ENCODE data around the gene INTS11. TPM values are rescaled to one million over a fixed set of nuclear protein-coding genes. Genes with fewer than 3 reads are reported as not detected.

INTS11 gene
- total and polyA plus RNA-seq, 10 of the 15 experiments (the other 5 are each of a cell fraction or from before 2014, with no cell fraction given), result 2.5 to 117 (median 77.7) TPM

- TF ChIP-seq WRNIP1 (IDR thresholded peaks at IDR 0.05; ENCODE audit: borderline replicate concordance, low read depth, low read length) (no peak), SUZ12 (IDR thresholded peaks at IDR 0.05; ENCODE audit: unreplicated experiment) (no peak), BCL3 (IDR thresholded peaks at IDR 0.05; ENCODE audit: borderline replicate concordance, insufficient read depth, low read depth, low read length, poor library complexity, severe bottlenecking) (no peak), HDAC2 (IDR thresholded peaks at IDR 0.05) (no peak), TCF3 (IDR thresholded peaks at IDR 0.05; ENCODE audit: borderline replicate concordance, insufficient read depth, low read depth, low read length) (no peak), CREB1 (IDR thresholded peaks at IDR 0.05; ENCODE audit: low read depth) (peak; percentile 66), CTCF (IDR thresholded peaks at IDR 0.05 in 2 of 3, conservative IDR thresholded peaks at IDR 0.05 in 1 of 3; ENCODE audit: control insufficient read depth in 2 of 3, extremely low read depth in 1 of 3, insufficient read depth in 1 of 3, low read depth in 3 of 3, low read length in 3 of 3) (no peak), CEBPB (IDR thresholded peaks at IDR 0.05; ENCODE audit: borderline replicate concordance in 1 of 2, low read depth in 2 of 2, low read length in 2 of 2) (peak in 1 of 2 experiments; percentile 85; a peak in 2 of 4 replicates), EED (IDR thresholded peaks at IDR 0.05; ENCODE audit: low read depth) (no peak), RUNX3 (IDR thresholded peaks at IDR 0.05; ENCODE audit: low read length) (peak; percentile 56), NKRF (conservative IDR thresholded peaks at IDR 0.05) (peak; percentile 39), BCLAF1 (IDR thresholded peaks at IDR 0.05) (no peak), ZSCAN29 (IDR thresholded peaks at IDR 0.05) (no peak), JUNB (IDR thresholded peaks at IDR 0.05) (peak; percentile 89), ZNF217 (IDR thresholded peaks at IDR 0.05) (no peak; the same call in 1 of the 2 replicates), PML (IDR thresholded peaks at IDR 0.05; ENCODE audit: low read length) (no peak; the same call in 1 of the 2 replicates), CBX5 (IDR thresholded peaks at IDR 0.05; ENCODE audit: low read depth) (no peak), CHD1 (IDR thresholded peaks at IDR 0.05; ENCODE audit: low read depth, low read length) (no peak), SUPT20H (IDR thresholded peaks at IDR 0.05; ENCODE audit: borderline replicate concordance, control insufficient read depth, low read depth, low read length) (peak; percentile 37; the same call in 1 of the 2 replicates), SIN3A (IDR thresholded peaks at IDR 0.05; ENCODE audit: low read depth, low read length) (peak; percentile 90)
Measured at GRCh38 chr1:1307923-1308755, 16.3 kb downstream of the INTS11 start, which contains the start of the genes ACAP3 and PUSL1 (continued).
